Skeletal muscle cell (primary cell): ENCODE results near the gene LRRC8C.
"Not testable (repeated sequence)": the region's sequence is repeated elsewhere in the genome, so short reads cannot be mapped to it uniquely, and the experiment has no call there.

Source experiments
- DNase-seq: peaks from one replicate; pipeline ENCODE4 v3.0.0-alpha.2; 2010; ENCODE audit warnings: low read depth
- H3K4me3 ChIP-seq: 2 replicates; pipeline ENCODE4 v1.5.1; 2011; ENCODE audit warnings: low read depth, mild to moderate bottlenecking, control low read depth, low read length, moderate library complexity

Gene LRRC8C

DNA sequence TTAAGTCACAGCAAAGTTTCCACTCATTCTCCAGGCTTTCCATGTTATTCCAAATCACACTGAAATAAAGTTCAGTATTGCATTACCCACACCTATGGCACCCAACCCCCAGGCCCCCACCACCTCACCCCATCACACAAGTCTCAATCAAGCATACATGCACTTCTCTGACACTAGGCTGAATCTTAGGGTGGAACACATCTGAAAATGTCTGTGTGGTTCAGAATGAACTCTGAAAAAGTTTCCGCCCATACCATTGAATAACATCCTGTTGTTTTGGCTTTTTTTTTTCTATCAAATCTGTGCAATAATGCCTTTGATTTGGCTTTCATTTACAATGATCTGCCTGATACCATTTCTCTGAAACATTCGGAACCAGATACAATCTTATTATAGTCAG is 25.8 kb upstream of the LRRC8C start:
- H3K4me3 ChIP-seq = no peak overlapping the region
- no peak for DNase-seq

DNA sequence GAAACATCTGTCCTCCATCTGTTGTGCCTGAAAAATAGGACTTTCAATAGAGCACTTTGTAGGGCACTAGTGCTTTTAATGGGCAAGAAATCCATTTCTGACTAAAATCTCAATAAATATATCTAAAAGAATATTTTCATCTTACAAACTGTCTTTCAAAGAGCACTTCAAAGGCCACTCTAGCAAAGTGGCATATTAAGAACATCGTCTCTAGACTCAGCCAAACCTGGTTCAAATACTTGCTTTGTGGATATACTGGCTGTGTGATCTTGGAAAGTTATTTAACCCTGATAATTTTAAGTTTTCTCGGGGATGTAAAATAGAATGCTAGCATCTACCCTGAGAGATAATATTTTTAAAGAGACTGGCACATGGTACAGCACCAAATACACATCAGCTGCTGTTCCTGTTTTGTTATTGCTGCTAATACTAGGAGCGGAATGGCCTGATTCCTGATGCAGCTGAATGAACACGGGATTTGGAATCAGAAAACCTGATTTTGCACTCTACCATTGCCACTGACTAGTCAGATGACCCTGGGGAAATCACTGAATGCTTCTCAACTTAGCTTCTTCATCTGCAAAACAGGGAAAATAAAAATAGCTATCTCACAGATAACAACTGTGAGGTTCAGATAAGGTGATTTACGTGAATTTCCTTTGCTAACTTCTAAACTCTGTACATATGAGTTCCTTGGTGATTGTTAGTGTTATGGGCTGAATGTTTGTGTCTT is 25.2 kb upstream of the LRRC8C start:
- H3K4me3 ChIP-seq = no peak overlapping the region
- no peak for DNase-seq

DNA sequence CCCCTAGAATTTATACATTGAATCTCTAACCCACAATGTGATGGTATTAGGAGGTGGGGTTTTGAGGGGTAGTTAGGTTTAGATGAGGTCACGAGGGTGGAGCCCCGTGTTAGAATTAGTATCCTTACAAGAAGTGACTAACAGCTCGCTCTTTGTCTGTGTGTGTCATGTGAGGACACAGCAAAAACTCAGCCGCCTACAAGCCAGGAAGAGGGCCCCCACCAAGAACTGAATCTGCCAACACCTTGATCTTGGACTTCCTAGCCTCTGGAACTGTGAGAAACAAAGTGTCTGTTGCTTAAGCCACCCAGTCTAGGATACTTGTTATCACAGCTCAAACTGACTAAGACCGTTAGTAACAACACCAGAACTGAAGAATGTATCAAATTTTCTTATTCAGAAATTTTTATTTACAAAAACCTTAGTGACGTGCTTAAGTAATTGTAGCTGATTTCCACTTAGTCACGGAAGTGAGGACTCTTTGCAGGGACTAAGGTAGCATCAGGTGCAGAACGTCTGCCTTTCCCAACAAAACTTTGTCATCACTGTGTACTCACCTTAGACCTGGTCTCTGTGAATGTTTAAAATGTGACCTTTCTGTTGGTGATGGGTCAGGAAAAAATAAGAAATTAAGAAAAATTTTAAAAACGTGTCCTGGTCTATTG is 24.5 kb upstream of the LRRC8C start:
- DNase-seq = no peak
- H3K4me3 ChIP-seq = no peak overlapping the region

DNA sequence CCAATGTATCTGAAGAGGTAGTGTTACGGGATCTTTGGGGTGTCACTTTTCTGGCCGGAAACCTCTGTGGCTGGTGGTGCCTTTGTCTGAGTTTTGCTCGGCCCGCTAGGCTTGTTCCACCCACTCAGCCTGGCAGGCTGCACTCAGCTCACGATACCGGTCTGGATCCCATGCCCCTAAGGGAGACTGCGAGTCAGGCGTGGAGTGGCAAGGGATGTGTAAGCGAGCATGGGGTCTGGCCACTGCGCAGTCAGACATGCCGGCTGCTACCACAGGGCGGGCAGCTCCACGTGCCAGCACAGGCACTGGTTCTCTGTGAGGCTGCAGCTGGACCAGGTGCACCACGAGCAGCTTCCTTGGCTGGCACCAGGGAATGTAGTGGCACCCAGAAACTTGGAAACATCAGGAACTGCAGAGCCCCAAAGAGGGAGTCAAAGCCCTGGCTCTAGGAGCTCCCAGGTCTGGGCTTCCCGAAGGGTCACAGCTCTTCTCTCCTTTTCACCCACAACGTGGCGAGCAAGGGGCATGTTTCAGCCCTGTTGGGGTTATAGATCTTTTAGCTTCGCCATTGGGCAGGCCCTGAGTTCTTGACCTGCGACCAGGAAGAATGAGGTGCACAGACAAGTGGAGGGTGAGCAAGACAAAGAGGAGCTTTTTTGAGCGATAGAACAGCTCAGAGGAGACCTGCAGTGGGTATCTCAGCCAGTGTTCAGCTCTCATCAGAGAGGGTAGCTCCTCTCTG is 23.8 kb upstream of the LRRC8C start:
- DNase-seq = no peak
- H3K4me3 ChIP-seq = no peak overlapping the region

DNA sequence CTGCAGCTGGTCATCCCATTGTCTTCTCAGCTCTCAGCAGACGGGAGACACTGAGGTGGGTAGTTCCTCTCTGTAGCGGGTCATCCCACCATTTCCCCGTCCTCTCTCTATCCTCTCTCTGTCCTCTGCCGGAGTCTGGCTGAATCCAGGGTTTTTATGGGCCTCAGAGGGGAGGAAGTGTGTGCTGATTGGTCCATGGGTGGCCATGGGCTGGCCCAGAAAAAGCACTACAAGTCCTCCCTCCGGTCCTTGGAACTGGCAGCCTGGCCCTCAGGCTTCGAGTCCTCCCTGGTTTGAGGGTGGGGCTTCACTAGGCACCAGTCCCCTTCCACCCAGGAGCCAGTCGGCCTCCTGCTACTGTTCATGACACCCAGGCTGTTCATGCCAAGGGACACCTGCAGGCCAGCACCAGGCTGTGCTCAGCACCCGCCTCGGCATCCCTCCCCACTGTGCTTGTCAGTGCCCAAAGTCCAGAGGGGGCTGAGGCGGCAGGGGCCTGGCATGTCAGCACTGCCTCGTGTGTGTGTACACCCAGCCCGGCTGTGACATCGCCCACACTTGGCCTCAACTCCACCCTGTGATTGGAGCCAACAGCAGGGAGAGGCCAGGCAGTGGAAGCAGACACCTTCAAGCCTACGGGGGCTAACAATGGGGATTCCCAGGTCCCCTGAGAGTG is 23.0 kb upstream of the LRRC8C start:
- DNase-seq = no peak
- H3K4me3 ChIP-seq = no peak overlapping the region

DNA sequence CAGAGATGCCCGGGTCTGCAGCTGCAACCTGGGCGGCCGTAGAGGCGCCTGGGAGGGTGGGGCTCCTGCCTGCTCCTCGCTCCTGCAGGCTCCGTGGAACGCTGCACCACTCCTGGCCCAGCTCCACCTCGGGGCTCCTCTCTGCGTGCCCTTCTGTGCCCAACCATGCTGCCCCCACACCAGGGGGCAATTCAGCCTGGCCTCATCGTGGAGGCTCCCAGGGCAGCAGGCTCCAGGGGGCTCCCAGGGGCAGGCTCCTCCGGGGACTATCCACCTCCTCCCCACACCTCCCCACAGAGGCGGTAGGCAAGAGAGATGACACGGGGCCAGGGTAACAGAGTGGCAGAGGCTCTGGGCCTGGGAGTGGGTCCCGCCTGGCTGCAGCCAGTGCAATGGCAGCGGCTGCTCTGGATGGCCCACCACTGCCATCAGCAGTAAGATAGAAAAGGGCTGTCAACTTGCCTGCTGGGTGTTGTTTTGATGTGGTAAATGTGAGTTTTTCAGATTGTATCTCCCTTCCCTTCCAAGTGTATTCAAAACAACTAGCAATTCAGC is 22.4 kb upstream of the LRRC8C start:
- no peak overlapping the region for H3K4me3 ChIP-seq
- DNase-seq = no peak

DNA sequence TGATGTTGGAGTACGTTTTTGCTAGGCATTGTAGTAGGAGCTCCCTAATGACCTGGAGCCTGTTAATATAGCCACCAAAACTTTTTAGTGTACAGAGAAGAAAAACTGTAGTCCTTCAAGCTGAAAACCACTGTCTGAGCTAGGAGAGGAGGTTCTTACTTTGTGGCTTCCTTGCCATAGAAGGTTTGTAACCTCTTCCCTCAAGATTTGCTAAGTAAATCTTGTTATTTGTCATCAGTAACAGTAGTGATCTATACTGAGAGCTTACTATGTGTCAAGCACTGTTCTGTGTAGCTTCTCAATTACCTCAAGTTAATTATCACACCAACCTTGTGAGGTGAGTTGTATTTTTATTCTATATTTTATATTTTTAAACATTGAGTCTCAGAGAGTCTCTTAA is 21.2 kb upstream of the LRRC8C start:
- no peak for DNase-seq

DNA sequence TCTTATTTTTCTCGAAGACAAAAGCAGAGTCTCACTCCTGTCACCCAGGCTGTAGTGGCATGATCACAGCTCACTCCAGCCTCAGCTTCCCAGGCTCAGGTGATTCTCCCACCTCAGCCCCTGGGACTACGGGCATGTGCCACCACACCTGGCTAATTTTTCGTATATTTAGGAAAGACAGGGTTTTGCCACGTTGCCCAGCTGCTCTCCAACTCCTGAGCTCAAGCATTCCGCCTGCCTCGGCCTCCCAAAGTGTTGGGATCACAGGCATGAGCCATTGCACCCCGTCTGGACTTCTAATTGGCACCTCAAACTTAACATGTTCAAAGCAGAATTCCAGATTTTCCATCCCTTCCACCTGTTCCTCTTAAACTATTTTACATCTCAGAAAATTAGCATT is 19.0 kb upstream of the LRRC8C start:
- DNase-seq = no peak
- H3K4me3 ChIP-seq = no peak overlapping the region

More for the DNA sequence above, 21.2 kb upstream of the LRRC8C start:
- H3K4me3 ChIP-seq = no peak overlapping the region

DNA sequence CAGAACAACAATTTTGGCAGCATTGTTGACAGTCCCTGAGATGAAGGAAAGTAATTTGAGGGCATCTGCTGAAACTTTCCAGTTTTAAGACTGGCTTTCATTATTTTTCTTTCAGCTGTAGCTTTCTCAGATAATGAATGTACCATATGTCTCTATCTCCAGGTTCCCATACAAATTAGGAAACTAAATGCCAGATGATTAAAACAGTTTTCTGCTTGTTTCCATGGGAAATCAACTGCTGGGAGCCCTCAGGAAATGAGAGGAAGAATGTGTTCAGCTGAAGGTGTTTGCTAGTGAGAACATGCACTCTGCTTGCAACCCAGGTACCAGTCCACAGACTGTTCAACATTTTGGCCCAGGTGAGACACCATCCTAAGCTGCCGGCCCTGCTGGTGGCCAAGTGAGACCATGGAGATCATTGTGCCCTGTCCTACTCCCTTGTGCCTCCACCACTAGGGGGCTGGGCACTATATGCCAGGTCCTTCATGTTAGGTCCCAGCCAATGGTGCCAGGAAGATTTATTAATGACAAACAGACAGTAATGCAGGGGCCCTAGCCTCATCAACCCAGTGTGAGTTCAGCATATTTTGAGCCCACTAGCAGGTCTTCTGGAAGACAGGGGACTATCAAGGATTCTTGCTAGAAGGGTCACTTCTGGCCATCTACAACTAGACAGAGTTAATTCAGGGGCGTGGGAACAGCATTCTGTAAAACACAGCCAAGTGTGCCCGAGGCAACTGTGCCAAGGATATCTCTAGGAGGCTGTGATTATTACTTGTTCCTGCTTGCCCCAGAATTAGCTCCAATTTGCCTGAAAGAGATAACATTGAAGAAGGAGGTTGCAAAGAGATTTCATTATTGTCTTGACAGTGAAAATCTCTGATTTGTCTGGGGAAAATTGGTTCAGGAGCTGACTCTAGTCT is 17.0 kb upstream of the LRRC8C start:
- DNase-seq = no peak

DNA sequence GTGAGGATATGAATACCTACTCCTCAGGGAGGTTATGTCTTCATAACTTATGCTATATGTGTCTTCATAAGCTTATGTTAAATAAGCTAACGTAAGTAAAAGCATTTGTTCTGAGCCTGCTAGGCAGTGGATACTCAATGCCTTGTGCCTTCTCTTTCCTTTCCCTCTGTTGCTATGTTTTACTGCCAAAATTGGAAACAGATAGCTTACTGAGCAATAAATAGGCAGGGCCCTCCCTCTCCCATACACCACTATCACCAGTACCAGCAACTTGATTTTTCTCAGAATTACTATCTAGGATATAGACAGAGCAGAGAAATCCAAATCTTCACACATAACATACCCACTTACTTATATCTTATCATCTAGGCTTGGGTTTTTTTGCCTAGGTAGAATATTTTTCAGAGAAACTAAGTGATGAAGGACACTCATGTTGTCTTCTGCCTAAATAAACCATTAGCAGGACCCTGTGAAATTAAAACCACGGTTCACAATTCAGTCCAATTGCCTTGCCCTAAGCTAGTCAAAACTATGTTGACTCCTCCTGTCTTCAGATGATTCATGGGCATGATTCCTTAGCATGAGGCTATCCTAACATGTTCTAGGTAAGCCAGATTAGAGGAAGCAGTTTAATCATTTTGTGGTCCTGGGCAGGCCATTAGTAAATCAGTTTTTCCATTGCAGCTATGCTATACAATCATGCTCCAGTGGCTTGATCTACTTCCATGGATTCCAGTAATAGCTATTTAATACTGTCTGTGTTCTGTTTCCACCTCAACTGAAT is 15.9 kb upstream of the LRRC8C start:
- no peak for DNase-seq
- H3K4me3 ChIP-seq = no peak overlapping the region

More for the DNA sequence above, 17.0 kb upstream of the LRRC8C start:
- H3K4me3 ChIP-seq = no peak overlapping the region

DNA sequence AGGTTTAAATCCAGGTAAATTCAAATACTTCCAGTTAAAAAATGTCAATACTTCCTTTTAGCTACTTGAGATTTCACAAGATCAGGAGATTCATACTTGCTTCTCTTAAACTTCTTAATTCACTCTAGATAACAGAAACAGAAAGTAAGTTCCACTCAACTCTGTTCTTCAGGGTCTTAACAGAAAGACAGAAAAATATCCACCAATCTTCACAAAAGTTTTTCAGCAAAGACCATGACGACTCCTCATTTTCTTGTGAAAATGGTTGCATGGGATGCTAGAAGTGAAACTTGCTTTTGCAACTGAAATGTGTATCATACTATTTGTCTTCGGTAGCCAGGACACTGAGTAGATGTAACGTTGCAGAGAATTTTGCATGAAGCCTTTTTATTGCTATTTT is 12.3 kb upstream of the LRRC8C start:
- DNase-seq = no peak

DNA sequence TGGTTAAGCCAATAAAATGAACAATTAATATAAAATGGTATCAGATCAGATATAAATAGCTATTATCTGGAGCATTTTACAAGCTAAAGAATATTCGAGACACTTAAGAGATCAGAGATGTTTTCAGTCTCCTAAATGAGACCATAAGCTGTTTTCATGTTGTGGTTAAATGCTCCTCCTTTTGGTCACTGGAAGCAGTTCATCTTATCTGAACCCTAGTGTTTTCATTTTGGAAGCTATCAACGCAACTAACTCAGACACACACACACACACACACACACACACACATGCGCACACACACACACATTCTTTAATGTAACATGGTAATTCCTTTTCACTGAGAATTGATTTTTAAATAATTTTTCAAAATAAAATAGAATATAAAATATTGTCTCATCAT is 10.0 kb upstream of the LRRC8C start:
- no peak for DNase-seq
- no peak overlapping the region for H3K4me3 ChIP-seq

More for the DNA sequence above, 12.3 kb upstream of the LRRC8C start:
- H3K4me3 ChIP-seq = no peak overlapping the region

DNA sequence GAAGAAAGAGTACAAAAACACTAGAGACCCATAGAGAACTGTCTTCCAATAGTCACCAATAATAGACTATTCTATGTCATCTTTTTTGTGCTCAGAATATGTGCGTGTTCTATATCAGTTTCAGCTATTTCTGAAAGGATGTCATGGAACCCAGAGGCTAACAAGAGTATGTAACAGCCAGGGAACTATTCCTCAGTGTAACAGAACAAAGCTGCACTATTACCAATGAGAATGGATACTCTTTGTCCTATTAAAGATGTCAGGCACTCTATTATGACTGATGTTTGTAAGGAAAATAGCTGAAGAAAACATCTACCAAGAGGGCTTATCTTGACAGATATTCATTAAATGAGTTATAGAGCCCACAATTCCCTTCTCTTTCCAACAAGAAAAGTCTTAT is 8.6 kb upstream of the LRRC8C start:
- H3K4me3 ChIP-seq = no peak overlapping the region
- DNase-seq = no peak

DNA sequence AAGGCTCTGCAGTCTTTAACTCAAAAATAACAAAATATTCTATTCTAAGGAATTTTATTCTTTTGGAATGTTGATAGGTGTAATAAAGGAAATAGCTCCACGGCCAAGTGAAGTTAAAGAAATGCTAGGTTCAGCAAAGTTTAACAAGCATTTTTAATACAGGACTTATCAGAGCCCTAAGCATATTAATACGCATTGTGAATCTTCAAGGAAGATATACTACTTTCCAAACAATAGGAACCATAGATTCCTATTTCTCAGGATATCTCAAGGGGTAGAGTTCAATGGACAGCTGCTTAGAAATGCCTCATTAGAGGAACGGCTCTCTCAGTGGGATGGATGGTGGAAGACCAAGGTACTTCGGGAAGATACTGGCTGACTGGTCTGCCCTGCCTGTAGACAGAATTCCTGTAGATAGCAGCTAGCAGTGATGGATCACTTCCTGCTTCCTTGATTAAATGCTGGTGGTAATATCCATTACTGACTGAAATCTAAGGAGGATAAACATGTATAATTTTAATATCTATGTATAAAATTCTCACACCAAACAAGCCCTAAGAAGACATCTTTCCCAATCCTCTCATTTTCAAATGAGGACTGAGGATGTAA is 8.1 kb upstream of the LRRC8C start:
- no peak for DNase-seq
- no peak overlapping the region for H3K4me3 ChIP-seq

DNA sequence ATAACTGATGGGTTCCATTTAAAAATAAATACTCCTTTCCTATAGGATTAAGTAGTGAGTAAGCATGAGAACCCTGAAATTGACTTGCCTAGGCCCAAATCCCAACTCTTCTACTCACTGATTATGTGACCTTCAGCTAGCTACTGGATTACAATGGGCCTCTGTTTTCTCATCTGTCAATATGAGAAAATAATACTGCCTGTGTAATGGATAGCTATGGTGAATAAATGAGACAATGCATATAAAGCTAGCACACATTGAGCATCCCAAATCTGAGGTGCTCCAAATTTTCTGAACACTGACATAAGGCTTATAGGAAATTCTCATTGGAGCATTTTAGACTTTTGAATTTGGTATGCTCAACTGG is 5.3 kb upstream of the LRRC8C start:
- no peak for DNase-seq
- no peak overlapping the region for H3K4me3 ChIP-seq

DNA sequence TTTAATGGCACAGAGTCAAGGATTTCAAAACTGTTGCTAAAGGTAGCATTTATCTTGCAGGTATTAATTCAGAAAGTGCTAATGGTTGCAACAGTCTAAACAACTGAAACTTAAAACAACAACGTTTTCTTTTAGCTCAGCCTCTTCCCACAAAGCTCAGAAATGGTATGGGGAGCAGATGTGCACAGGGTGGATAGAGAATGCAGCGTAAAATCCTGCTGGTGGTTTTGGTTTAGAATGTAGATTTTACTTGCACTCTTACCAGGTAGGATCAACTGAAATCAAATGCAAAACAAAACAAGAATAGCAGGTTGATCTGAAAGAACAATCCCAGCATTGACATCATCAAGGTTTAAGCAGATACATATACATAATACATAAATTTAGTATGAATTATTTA is 3.8 kb upstream of the LRRC8C start:
- H3K4me3 ChIP-seq = no peak overlapping the region
- DNase-seq = no peak

DNA sequence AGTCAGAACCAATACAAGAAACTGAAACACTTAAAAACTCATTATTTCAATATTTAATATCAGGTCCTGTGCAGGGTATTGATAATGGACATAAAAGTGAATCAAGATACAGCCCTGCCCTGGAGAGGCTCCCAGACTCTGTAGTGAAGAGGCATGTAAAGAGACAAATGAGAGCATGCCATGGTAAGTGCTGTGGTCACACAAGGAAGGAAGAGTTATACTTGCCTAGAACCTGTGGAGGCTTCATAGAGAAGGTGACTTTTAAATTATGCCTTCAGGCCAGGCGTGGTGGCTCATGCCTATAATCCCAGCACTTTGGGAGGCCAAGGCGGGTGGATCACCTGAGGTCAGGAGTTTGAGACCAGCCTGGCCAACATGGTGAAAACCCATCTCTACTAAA is 3.3 kb upstream of the LRRC8C start:
- not testable (repeated sequence) for DNase-seq, H3K4me3 ChIP-seq

DNA sequence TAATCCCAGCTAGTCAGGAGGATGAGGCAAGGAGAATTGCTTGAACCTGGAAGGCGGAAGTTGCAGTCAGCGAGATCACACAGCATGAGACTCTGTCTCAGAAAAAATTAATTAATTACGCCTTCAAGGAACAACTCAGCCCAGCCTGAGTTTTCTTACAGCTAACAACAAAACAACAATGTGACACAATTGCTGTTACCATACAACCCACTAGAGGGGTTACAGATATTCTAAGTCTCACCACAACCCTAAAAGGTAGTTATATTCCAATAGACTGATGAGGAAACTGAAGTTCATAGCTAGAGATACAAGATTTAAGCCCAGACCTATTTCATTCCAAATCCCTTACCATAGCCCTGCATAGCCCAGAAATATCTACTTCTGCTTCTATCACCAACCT is 2.9 kb upstream of the LRRC8C start:
- H3K4me3 ChIP-seq = no peak overlapping the region
- no peak for DNase-seq
